Transverse colon (tissue), 4 donors: ENCODE data around the gene TLR5.

Experiments
- EP300 ChIP-seq: sonication (generic); formaldehyde crosslinking; IDR thresholded peaks from one replicate; pipeline ENCODE4 v1.6.1; 2017; ENCODE audit warnings: antibody characterized with exemption, low read depth
- POLR2A ChIP-seq: fragments of 450-650 bp; IDR thresholded peaks from one replicate; pipeline ENCODE4 v1.6.1; 2016; ENCODE audit warnings: antibody characterized with exemption, mild to moderate bottlenecking, moderate library complexity
- POLR2AphosphoS5 ChIP-seq, 3 donors: sonication (generic); formaldehyde crosslinking; IDR thresholded peaks; one replicate each; pipeline ENCODE4 v1.6.1; 2016; ENCODE audit warnings: antibody characterized with exemption in 3 of 3
- TF ChIP-seq, protein P1 (sequence below), 5 experiments: fragments of 200-600 bp in 3 of 5; fragments of 450-650 bp in 2 of 5; sonication (generic) in 3 of 5; IDR thresholded peaks; 1 replicate in 2 of 5; 2 replicates in 3 of 5; pipeline ENCODE4 v1.5.1; 2016 to 2017; ENCODE audit warnings: antibody characterized with exemption in 5 of 5, inconsistent platforms in 3 of 5, mild to moderate bottlenecking in 2 of 5, moderate library complexity in 1 of 5

GRCh38 chr1:223110952-223111351 is 32.1 kb downstream of the TLR5 start:
- TF ChIP-seq POLR2A (no peak), EP300 (no peak), POLR2AphosphoS5 (IDR thresholded peaks at IDR 0.05) (no peak)
- TF ChIP-seq, protein P1, sequence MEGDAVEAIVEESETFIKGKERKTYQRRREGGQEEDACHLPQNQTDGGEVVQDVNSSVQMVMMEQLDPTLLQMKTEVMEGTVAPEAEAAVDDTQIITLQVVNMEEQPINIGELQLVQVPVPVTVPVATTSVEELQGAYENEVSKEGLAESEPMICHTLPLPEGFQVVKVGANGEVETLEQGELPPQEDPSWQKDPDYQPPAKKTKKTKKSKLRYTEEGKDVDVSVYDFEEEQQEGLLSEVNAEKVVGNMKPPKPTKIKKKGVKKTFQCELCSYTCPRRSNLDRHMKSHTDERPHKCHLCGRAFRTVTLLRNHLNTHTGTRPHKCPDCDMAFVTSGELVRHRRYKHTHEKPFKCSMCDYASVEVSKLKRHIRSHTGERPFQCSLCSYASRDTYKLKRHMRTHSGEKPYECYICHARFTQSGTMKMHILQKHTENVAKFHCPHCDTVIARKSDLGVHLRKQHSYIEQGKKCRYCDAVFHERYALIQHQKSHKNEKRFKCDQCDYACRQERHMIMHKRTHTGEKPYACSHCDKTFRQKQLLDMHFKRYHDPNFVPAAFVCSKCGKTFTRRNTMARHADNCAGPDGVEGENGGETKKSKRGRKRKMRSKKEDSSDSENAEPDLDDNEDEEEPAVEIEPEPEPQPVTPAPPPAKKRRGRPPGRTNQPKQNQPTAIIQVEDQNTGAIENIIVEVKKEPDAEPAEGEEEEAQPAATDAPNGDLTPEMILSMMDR (IDR thresholded peaks at IDR 0.05): no peak
